Lower leg skin (tissue), 4 donors: ENCODE results near the gene RAD52. TPM values are rescaled to one million over a fixed set of nuclear protein-coding genes. Genes with fewer than 3 reads are reported as not detected.
A peak's percentile ranks its signal among the peaks of the same experiment; 100 is the strongest.
"Not testable (repeated sequence)": the region's sequence is repeated elsewhere in the genome, so short reads cannot be mapped to it uniquely, and the experiment has no call there.

Source experiments
- DNase-seq, 2 donors: peaks; one replicate each; pipeline ENCODE4 v3.0.0-alpha.2; 2019; ENCODE audit warnings: low spot score in 2 of 2
- H3K4me3 ChIP-seq: fragments of 200-600 bp; sonication (generic); 2 replicates; pipeline ENCODE4 v1.5.1; 2017; ENCODE audit warnings: mild to moderate bottlenecking, low read depth; ENCODE audit not compliant: poor library complexity, severe bottlenecking
- CTCF ChIP-seq, 3 donors: fragments of 450-650 bp; IDR thresholded peaks; one replicate each; pipeline ENCODE4 v1.5.1; 2016; ENCODE audit warnings: antibody characterized with exemption in 3 of 3, mild to moderate bottlenecking in 3 of 3, moderate library complexity in 2 of 3
- POLR2A ChIP-seq, 2 donors: fragments of 450-650 bp; IDR thresholded peaks; one replicate each; pipeline ENCODE4 v1.6.1; 2016 to 2017; ENCODE audit warnings: antibody characterized with exemption in 2 of 2, mild to moderate bottlenecking in 1 of 2, moderate library complexity in 1 of 2
- WGBS, 2 donors: methylation state at CpG; one replicate each; pipeline ENCODE4 v1.1.5; 2018; 5-methylcytosine and 5-hydroxymethylcytosine counted together
- intact Hi-C: fragments of 100-400 bp; cut with DNase I; formaldehyde crosslinking; loops from one replicate; pipeline ENCODE4 v1.15.0; 2023; ENCODE audit warnings: low total_unique reads
- total RNA-seq, 4 donors: library from RNA; depleted of rRNA; stranded (reverse); fragments of >200 nt; gene quantifications; one replicate each; pipeline ENCODE4 v1.1.0, GENCODE V29; 2016

RAD52 gene
- total RNA-seq, 4 donors from 2014 or later = 6.2 to 16.7 (median 12.1) TPM

DNA sequence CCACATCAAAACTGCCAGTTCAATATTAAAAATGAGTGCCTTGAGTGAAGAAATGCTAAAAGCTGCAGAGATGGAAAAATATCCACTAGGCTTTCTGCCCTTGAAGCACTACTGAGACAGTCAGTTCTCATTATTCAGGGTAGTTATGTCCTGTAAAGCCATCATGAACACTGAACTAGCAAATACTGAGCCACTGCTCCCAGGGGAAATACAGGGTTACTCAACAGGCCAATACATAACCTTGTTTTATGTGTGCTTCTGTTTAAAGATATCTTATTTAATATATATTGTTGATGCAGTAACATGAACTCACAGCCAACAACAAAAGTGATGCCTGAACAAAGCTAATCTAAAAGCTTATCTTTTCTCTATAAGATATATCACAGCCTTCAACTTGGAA, 3.3 kb downstream of the RAD52 start:
- no peak for TF ChIP-seq POLR2A (IDR thresholded peaks at IDR 0.05)
- no peak for TF ChIP-seq CTCF (IDR thresholded peaks at IDR 0.05)
- H3K4me3 ChIP-seq = no peak overlapping the region
- DNase-seq = no peak
- intact Hi-C loops = loop anchor here (10.0 kb wide), 1 partner anchor 131 kb away; no protein-coding TSS in a partner anchor

DNA sequence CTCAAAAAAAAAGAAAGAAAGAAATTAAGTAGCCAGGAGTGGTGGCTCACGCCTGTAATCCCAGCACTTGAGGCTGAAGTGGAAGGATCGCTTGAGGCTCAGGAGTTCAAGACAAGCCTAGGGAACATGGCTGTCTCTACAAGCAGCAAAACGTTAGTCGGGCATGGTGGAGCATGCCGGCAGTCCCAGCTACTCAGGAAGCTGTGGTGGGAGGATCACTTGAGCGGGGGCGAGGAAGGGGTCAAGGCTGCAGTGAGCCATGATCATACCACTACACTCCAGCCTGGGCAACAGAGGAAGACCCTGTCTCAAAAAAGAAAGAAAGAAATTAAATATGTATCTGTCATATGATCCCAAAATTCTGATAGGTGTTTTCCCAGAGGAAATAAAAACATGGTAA, 5.3 kb downstream of the RAD52 start:
- intact Hi-C loops = loop anchor here (10.0 kb wide), 1 partner anchor 129 kb away; no protein-coding TSS in a partner anchor
- DNase-seq = peak in 1 of 2 donors; percentile 42
- H3K4me3 ChIP-seq = no peak overlapping the region
- WGBS, 2 donors = 71 to 72% methylated on average over 7 of the region's 7 CpGs
- TF ChIP-seq CTCF (IDR thresholded peaks at IDR 0.05) (no peak), POLR2A (IDR thresholded peaks at IDR 0.05) (no peak)

DNA sequence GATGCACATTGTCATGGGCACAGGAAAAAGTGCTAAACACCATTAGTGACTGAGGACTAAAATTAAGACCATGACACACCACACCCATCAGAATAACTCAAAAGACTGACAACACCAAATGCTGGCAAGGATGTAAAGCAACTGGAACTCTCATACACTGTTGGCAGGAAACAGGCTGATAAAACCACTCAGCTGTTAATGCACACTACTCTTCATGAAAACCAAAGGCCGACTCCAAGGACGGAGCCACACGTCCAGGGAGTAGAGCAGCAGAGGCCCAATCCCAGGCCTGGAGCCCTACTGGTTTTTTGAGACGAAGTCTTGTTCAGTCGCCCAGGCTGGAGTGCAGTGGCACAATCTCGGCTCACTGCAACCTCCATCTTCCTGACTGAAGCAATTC, 6.4 kb downstream of the RAD52 start:
- 74 to 88% methylated on average over 6 of the region's 6 CpGs for WGBS, 2 donors
- no peak for DNase-seq
- intact Hi-C loops = loop anchor here (10.0 kb wide), 1 partner anchor 128 kb away; no protein-coding TSS in a partner anchor
- H3K4me3 ChIP-seq = no peak overlapping the region
- TF ChIP-seq CTCF (IDR thresholded peaks at IDR 0.05) (no peak), POLR2A (IDR thresholded peaks at IDR 0.05) (no peak)

- 95 to 96% methylated on average over 3 of the region's 3 CpGs for WGBS, 2 donors
- intact Hi-C loops = no loop called here
- TF ChIP-seq POLR2A (IDR thresholded peaks at IDR 0.05) = no peak
- no peak for TF ChIP-seq CTCF (IDR thresholded peaks at IDR 0.05)
- no peak overlapping the region for H3K4me3 ChIP-seq
- DNase-seq = no peak
These were observed 10.7 kb downstream of the RAD52 start for GRCh38 chr12:938810-939209.

DNA sequence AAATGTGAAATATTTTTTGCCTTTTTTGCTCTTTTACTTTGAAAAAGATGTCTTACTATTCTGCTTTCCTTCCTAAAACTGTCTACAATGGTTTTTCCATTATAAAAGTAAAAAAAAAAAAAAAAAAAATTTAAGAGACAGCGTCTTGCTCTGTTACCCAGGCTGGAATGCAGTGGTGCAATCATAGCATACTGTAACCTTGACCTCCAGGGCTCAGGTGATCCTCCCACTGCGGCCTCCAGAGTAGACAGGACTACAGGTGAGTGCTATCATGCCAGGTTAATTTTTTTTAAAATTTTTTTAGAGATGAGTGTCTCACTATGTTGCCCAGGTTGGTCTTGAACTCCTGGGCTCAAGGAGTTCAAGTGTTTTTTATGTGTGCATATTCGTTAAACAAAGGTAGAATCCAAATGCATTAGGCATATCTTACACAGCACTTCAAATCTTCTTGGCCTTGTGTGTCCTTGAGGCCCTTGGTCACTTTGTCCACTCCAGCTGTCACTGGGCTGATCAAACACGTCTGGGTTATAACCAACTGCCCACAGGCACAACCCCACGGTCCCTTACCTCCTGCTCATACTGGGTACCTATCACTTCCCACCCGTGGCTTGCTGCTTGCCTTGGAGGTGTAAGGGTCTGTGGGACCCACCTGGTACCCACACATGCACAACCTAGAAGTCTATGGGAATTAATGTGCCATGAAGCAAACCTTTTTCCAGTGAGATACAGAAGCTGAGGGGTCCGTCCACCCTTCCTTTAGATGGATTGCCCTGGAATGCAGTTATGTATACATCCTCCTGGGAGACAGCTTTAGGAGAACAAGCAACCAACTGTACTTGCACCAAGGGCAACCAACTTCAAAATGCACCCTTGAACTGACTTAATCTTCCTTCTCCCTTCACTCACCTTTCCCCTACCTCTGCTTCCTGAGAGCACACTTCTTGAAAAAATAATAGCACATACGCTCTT, 12.8 kb downstream of the RAD52 start:
- DNase-seq = no peak
- H3K4me3 ChIP-seq = no peak overlapping the region
- no peak for TF ChIP-seq CTCF (IDR thresholded peaks at IDR 0.05)
- no peak for TF ChIP-seq POLR2A (IDR thresholded peaks at IDR 0.05)
- WGBS, 2 donors = 88 to 92% methylated on average over 8 of the region's 8 CpGs
- intact Hi-C loops = no loop called here

DNA sequence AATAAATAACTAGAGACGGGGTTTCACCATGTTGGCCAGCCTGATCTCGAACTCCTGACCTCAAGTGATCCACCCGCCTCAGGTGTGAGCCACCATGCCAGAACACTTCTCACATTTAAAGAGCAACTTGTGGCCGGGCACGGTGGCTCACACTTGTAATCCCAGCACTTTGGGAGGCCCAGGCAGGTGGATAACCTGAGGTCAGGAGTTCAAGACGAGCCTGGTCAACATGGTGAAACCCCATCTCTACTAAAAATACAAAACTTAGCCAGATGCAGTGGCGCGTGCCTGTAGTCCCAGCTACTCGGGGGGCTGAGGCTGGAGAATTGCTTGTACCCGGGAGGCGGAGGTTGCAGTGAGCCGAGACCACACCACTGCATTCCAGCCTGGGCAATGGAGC, 13.6 kb downstream of the RAD52 start:
- 94 to 96% methylated on average over 12 of the region's 12 CpGs for WGBS, 2 donors
- DNase-seq, intact Hi-C loops: not testable (repeated sequence)

More for the DNA sequence above, 13.6 kb downstream of the RAD52 start:
- not testable (repeated sequence) for H3K4me3 ChIP-seq
